IPS-15b (cell line): ENCODE measurements around the gene WDR44.
A peak's percentile ranks its signal among the peaks of the same experiment; 100 is the strongest.

ENCODE experiments used
- H3K27me3 ChIP-seq: one replicate; pipeline ENCODE4 v1.6.1; 2013; ENCODE audit warnings: low read length; ENCODE audit not compliant: control insufficient read depth, insufficient read depth
- H3K36me3 ChIP-seq: one replicate; pipeline ENCODE4 v1.6.1; 2013; ENCODE audit warnings: low read length; ENCODE audit not compliant: control insufficient read depth, insufficient read depth
- H3K4me1 ChIP-seq: one replicate; pipeline ENCODE4 v1.6.1; 2013; ENCODE audit warnings: mild to moderate bottlenecking, low read length; ENCODE audit not compliant: control insufficient read depth, insufficient read depth
- H3K4me3 ChIP-seq: one replicate; pipeline ENCODE4 v1.5.1; 2013; ENCODE audit warnings: low read depth, low read length
- H3K9ac ChIP-seq: one replicate; pipeline ENCODE4 v1.6.1; 2013; ENCODE audit warnings: low read depth, mild to moderate bottlenecking, low read length
- H3K9me3 ChIP-seq: one replicate; pipeline ENCODE4 v1.6.1; 2013; ENCODE audit warnings: mild to moderate bottlenecking, low read length; ENCODE audit not compliant: control insufficient read depth, insufficient read depth

WDR44 gene

DNA sequence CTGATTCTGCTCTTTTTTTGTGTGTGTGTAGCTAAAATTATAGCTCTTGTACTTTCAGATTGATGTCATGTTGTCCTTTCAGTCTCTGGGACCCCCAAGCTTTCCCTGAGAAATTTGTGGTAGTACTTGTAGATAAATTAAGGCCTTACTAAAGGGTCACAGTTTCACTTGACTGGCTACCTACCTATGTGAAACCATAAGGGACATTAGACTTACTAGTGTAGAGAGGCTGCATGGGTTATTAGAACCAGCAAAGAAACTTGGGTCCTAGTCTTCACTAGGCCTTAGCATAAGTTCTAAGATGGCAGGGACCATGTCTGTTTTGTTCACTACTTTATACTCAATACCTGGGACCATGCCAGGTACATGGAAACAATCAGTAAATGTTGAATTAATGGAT lies 21.4 kb downstream of the WDR44 start:
- Histone ChIP-seq H3K9ac (no peak overlapping the region), H3K4me3 (no peak overlapping the region), H3K9me3 (peaks cover 2% of the 10 kb centered on the region), H3K27me3 (no peaks in the 10 kb centered on the region), H3K36me3 (no peaks in the 10 kb centered on the region), H3K4me1 (no peaks in the 10 kb centered on the region)

DNA sequence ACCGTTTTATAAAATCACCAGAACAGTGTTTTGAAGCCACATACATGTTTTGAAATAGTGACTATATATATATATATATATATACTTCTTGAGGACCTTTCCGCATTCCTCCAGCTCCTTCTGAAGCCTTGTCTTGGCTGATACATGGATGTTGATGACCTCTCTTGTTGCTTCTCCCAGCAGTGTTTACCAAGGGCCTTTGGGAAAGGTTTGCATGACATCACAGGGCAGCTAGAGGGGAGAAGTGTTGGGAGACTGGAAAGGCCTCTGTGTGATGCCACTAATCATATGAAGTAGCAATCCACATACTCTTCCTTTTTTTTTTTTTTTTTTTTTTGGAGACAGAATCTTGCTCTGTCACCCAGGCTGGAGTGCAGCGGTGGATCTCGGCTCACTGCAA lies 22.5 kb downstream of the WDR44 start:
- H3K9me3 ChIP-seq: peaks cover 2% of the 10 kb centered on the region
- no peak overlapping the region for H3K4me3 ChIP-seq
- H3K27me3 ChIP-seq: no peaks in the 10 kb centered on the region
- no peak overlapping the region for H3K9ac ChIP-seq
- no peaks in the 10 kb centered on the region for H3K36me3 ChIP-seq
- peaks cover 2% of the 10 kb centered on the region for H3K4me1 ChIP-seq

DNA sequence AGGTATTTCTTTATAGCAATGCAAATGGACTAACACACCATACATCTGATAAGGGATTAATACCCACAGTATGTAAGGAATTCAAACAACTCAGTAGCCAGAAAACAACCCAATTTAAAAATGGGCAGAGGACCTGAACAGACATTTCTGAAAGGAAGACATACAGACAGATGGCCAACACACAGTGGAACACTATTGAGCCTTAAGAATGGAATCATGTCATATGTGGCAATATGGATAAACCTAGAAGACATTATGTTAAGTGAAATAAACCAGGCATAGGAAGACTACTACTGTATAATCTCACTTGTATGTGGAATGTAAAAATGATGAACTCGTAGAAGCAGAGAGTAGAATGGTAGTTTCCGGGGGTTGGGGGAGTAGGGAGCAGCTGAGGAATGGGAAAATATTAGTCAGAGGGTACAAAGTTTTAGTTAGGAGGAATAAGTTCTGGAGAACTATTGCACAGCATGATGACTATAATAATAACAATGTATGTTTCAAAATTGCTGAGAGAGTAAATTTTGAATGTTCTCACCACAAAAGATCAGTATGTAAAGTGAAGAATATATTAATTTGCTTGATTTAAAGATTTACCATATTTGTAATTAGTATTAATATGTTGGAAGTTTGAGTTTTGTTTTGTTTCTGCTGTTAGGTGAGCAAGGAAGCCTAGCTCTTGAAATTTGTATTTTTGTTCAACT lies 25.2 kb downstream of the WDR44 start:
- no peak overlapping the region for H3K4me3 ChIP-seq
- no peaks in the 10 kb centered on the region for H3K36me3 ChIP-seq
- peaks cover 3% of the 10 kb centered on the region for H3K4me1 ChIP-seq
- H3K9me3 ChIP-seq: peaks cover 2% of the 10 kb centered on the region
- no peak overlapping the region for H3K9ac ChIP-seq
- no peaks in the 10 kb centered on the region for H3K27me3 ChIP-seq

DNA sequence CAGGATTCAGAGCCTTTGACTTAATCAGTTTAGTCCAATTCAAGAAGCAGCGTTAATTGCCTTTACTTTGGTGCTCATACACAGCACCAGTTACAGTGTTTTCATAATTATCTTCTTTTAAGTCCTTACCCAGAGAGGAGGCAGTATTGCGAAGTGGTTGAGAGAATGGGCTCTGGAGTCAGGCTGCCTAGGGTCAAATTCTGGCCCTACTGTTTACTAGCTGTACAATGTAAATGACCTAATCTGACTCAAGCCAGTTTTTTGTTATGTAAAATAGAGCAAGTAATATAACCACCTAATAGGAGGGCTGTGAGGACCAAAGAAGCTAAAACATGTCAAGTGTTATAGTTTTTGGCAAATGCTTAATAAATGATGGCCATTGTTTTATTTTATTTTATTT lies 27.6 kb downstream of the WDR44 start:
- H3K4me3 ChIP-seq: no peak overlapping the region
- H3K9ac ChIP-seq: no peak overlapping the region
- H3K27me3 ChIP-seq: no peaks in the 10 kb centered on the region
- no peaks in the 10 kb centered on the region for H3K9me3 ChIP-seq
- no peaks in the 10 kb centered on the region for H3K36me3 ChIP-seq
- H3K4me1 ChIP-seq: peaks cover 3% of the 10 kb centered on the region

DNA sequence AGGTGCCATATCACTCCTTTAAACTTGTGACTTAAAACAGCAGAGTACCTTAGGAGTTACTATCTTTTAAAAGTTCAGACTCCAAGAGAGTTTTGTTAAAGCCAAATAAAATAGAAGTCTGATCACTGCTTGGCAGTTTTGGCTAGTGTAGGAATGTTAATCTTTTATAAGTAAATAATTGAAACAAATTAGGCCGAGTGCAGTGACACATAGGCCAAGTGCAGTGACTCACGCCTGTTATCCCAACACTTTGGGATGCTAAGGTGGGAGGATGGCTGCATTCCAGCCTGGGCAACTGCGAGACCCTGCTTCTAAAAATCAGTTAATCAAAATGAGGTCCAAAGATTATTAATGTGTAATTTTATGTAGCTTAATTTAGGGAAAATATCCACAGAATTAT lies 37.2 kb downstream of the WDR44 start:
- Histone ChIP-seq H3K36me3 (no peaks in the 10 kb centered on the region), H3K4me3 (no peak overlapping the region)

DNA sequence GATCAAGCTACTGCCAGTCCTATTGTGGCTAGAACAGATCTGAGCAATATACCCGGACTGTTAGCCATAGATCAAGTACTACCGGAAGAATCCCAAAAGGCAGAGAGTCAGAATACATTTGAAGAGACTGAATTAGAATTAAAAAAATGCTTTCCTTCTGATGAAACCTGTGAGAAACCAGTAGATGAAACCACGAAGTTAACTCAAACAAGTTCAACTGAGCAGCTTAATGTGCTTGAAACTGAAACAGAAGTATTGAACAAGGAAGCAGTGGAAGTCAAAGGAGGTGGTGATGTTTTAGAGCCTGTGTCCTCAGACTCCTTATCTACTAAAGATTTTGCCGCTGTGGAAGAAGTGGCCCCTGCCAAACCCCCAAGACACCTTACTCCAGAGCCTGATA lies 46.8 kb downstream of the WDR44 start:
- H3K9ac ChIP-seq: no peak overlapping the region
- H3K4me3 ChIP-seq: no peak overlapping the region
- H3K4me1 ChIP-seq: no peaks in the 10 kb centered on the region
- H3K27me3 ChIP-seq: no peaks in the 10 kb centered on the region
- H3K36me3 ChIP-seq: peaks cover 14% of the 10 kb centered on the region
- peaks cover 4% of the 10 kb centered on the region for H3K9me3 ChIP-seq

More for the DNA sequence above, 37.2 kb downstream of the WDR44 start:
- Histone ChIP-seq H3K9ac (no peak overlapping the region), H3K9me3 (no peaks in the 10 kb centered on the region), H3K4me1 (no peaks in the 10 kb centered on the region), H3K27me3 (no peaks in the 10 kb centered on the region)

DNA sequence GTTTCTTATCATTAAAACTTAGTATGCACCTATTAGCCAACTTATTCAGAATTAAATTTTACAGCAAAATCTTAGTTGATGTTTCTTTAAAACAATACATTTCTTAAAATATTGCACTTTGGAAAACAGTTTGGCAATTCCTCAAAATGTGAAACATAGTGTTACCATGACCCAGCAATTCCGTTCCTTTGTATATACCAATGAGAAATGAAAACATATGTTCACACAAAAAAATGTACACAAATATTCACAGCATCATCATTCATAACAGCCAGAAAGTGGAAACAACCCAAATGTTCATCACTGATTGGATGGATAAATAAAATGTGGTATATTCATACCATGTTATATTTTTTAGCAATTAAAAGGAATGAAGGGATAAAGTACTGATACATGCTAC lies 50.2 kb downstream of the WDR44 start:
- H3K27me3 ChIP-seq: no peaks in the 10 kb centered on the region
- no peak overlapping the region for H3K4me3 ChIP-seq
- H3K4me1 ChIP-seq: no peaks in the 10 kb centered on the region
- no peak overlapping the region for H3K9ac ChIP-seq
- H3K9me3 ChIP-seq: no peaks in the 10 kb centered on the region
- peaks cover 10% of the 10 kb centered on the region for H3K36me3 ChIP-seq

DNA sequence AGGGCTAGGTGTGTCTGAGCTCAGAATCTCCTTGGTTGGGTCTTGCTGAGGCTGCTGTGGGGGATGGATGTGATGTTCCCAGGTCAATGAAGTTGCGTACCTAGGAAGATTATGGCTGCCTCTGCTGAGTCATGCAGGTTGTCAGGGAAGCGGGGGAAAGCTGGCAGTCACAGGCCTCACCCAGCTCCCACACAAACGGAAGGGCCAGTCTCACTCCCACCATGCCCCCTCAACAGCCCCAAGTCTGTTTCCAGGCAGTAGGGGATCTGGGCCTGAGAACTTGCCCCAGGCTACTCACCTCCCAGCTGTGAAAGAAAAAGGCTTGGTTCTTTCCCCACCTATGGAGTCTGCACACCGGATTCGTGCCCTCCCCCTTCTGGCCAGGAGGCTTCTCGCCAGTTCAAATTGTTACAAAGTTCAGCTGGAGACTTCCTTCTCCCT lies 72.9 kb downstream of the WDR44 start:
- Histone ChIP-seq H3K4me1 (peaks cover 5% of the 10 kb centered on the region), H3K36me3 (no peaks in the 10 kb centered on the region), H3K4me3 (peak overlapping the region; percentile 4), H3K9me3 (no peaks in the 10 kb centered on the region), H3K9ac (no peak overlapping the region), H3K27me3 (no peaks in the 10 kb centered on the region)

DNA sequence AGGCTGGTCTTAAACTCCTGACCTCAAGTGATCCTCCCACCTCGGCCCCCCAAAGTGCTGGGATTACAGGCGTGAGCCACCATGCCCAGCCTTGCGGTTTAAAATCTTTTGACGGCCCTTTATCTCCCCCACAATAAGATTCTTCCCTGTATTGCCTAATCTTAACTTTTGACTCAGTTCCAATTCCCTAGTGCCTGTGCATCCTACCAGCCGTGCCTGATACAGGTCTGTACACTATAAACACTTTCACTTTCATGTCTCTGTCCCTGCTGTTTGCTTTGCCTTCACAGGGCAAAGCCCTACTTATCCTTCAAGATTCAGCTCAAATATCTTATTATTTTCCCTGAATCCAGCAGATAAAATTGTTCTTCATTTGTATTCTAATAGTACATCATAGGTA lies 74.6 kb downstream of the WDR44 start:
- H3K9ac ChIP-seq: no peak overlapping the region
- no peak overlapping the region for H3K4me3 ChIP-seq
- no peaks in the 10 kb centered on the region for H3K36me3 ChIP-seq
- H3K4me1 ChIP-seq: peaks cover 5% of the 10 kb centered on the region
- no peaks in the 10 kb centered on the region for H3K27me3 ChIP-seq
- no peaks in the 10 kb centered on the region for H3K9me3 ChIP-seq

DNA sequence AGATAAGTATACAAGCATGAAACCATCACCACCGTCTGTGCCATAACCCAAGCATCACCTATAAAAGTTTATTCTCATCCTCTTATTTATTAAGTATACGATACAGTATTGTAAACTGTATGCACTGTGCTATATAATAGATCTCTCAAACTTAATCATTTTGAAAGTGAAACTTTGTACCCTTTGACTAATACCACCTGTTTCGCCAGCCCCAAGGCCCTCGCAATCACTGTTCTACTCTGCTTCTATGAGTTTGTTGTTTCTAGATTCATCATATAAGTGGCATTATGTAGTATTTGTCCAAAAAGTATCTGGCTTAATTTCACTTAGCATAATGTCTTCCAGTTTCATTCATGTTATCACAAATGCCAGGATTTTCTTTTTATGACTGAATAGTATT lies 77.7 kb downstream of the WDR44 start:
- Histone ChIP-seq H3K9me3 (no peaks in the 10 kb centered on the region), H3K36me3 (no peaks in the 10 kb centered on the region), H3K4me3 (no peak overlapping the region), H3K27me3 (no peaks in the 10 kb centered on the region), H3K9ac (no peak overlapping the region), H3K4me1 (peaks cover 2% of the 10 kb centered on the region)

DNA sequence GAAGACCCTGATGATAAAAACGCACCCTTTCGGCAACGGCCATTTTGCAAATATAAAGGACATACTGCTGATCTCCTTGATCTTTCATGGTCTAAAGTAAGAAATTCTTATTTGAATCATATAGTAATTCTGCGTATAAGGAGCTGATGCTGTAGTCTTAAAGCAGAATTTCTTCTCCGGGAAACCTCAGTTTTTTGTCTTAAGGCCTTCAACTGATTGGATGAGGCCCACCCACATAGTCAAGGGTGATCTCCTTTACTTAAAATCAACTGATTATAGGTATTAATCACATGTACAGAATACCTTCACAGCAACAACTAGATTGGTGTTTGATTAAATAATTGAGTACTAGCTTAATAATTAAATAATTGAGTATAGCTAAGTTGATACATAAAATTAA lies 86.9 kb downstream of the WDR44 start:
- no peaks in the 10 kb centered on the region for H3K4me1 ChIP-seq
- H3K4me3 ChIP-seq: no peak overlapping the region
- no peaks in the 10 kb centered on the region for H3K36me3 ChIP-seq
- no peak overlapping the region for H3K9ac ChIP-seq
- no peaks in the 10 kb centered on the region for H3K27me3 ChIP-seq
- no peaks in the 10 kb centered on the region for H3K9me3 ChIP-seq

DNA sequence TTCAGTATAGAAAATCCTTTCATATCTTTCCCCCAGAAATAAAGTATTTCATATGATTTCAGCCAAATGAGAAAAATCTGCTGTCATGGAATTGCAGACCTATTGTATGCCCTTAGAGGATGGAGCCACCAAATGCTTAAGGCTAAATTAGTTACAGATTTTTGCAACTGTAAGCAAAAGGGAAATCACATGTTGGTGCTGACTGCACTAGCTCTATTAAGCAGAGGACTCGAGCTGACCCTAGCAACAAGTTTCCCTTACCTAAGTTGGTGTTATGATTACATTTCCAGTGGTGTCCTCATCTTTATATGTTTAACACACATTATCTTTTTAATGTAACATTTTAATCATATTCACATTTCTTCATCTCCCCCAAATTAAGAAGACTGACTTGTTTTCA lies 91.4 kb downstream of the WDR44 start:
- H3K9ac ChIP-seq: no peak overlapping the region
- H3K4me1 ChIP-seq: no peaks in the 10 kb centered on the region
- H3K27me3 ChIP-seq: no peaks in the 10 kb centered on the region
- no peaks in the 10 kb centered on the region for H3K9me3 ChIP-seq
- no peaks in the 10 kb centered on the region for H3K36me3 ChIP-seq
- no peak overlapping the region for H3K4me3 ChIP-seq
